Naive thymus-derived CD8-positive, alpha-beta T cell (primary cell): ENCODE data around the gene LRRC45. TPM values are rescaled to one million over a fixed set of nuclear protein-coding genes. Genes with fewer than 3 reads are reported as not detected.

Experiments
- ATAC-seq, 2 donors: fragments of 150-1000 bp; cut with Tn5 transposase in 1 of 2; sonication (Bioruptor Pico), chemical (Tn5 transposase) in 1 of 2; 1 replicate in 1 of 2; 2 replicates in 1 of 2; pipeline ENCODE4 v1.10.0; 2021; ENCODE audit warnings: mild to moderate bottlenecking in 2 of 2, moderate library complexity in 2 of 2
- POLR2A ChIA-PET: fragments of 350-600 bp; sonication (Branson Sonifier 250); formaldehyde crosslinking; loops from one replicate; lab custom pipeline; 2021; ENCODE audit warnings: antibody characterized with exemption; lab: Charles Lee
- DNase-seq, 10 donors: peaks; one replicate each; pipeline versions ENCODE4 v3.0.0 to v3.0.0-alpha.2; 2020 to 2022
- H3K27ac Mint-ChIP-seq, 10 donors: one replicate each; pipeline ENCODE4 v1.8.0; 2020 to 2022; ENCODE audit warnings: mild to moderate bottlenecking in 10 of 10, mixed read lengths in 10 of 10, moderate library complexity in 4 of 10, inconsistent platforms in 1 of 10
- H3K27me3 Mint-ChIP-seq, 5 donors: one replicate each; pipeline ENCODE4 v1.8.0; 2021 to 2022; ENCODE audit warnings: mixed read lengths in 5 of 5
- H3K36me3 Mint-ChIP-seq, 3 donors: one replicate each; pipeline ENCODE4 v1.8.0; 2020 to 2022; ENCODE audit warnings: mixed read lengths in 3 of 3, mild to moderate bottlenecking in 2 of 3, inconsistent platforms in 1 of 3
- H3K4me1 Mint-ChIP-seq, 4 donors: one replicate each; pipeline ENCODE4 v1.8.0; 2021 to 2022; ENCODE audit warnings: mixed read lengths in 4 of 4
- H3K4me3 Mint-ChIP-seq, 10 donors: one replicate each; pipeline ENCODE4 v1.8.0; 2020 to 2022; ENCODE audit warnings: mild to moderate bottlenecking in 10 of 10, mixed read lengths in 10 of 10, moderate library complexity in 6 of 10, inconsistent platforms in 1 of 10
- H3K9me3 Mint-ChIP-seq, 9 donors: one replicate each; pipeline ENCODE4 v1.8.0; 2020 to 2022; ENCODE audit warnings: mixed read lengths in 9 of 9, mild to moderate bottlenecking in 3 of 9, inconsistent platforms in 1 of 9, moderate library complexity in 1 of 9
- polyA plus RNA-seq, 3 donors: library from polyadenylated mRNA; unstranded; fragments of 300-500 nt; fragmentation: Illumina TruSeq; gene quantifications; one replicate each; pipeline ENCODE4 v1.2.3, GENCODE V29; 2021
- total RNA-seq, 8 experiments: library from RNA in 2 of 8; stranded (reverse) in 2 of 8; gene quantifications; one replicate each; pipeline ENCODE4 v1.2.3 and lab custom pipeline; 2021 to 2026

The LRRC45 gene
- total and polyA plus RNA-seq, 5 experiments from 2014 or later: 2.7 to 12.5 (median 6.0) TPM

- ATAC-seq (no peak), DNase-seq (no peak)
- Mint-ChIP-seq H3K4me3 (no peak overlapping the region), H3K9me3 (no peaks in the 10 kb centered on the region), H3K36me3 (no peaks in the 10 kb centered on the region), H3K4me1 (peaks cover 0 to 14% (median 7%) of the 10 kb centered on the region in 4 donors), H3K27ac (no peak overlapping the region), H3K27me3 (no peaks in the 10 kb centered on the region)
- POLR2A ChIA-PET: interaction anchor here (1.5 kb wide), 1 partner anchor 28 kb away, joined by 4 read pairs; the partner anchor contains the start of gene FASN
Measured at GRCh38 chr17:82070611-82071010, 47.5 kb downstream of the LRRC45 start.

DNA sequence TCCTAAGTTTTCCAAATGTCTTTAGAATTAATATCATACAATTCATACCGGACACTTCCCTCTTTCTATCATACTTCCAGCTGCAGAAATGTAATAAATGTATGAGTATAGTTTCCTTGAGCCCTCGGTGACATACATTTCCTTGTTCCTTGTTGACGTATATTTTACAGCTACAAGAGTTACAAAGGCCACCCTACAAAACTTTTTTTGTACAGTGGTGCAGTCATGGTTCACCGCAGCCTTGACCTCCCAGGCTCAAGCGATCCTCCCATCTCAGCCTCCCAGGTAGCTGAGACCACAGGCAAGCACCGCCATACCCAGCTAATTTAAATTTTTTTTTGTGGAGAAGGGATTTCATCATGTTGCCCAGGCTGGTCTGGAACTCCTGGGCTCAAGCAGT lies 49.7 kb downstream of the LRRC45 start:
- no peak for DNase-seq
- no peak overlapping the region for H3K4me3 Mint-ChIP-seq
- ATAC-seq: no peak
- H3K27ac Mint-ChIP-seq: no peak overlapping the region
- H3K36me3 Mint-ChIP-seq: no peaks in the 10 kb centered on the region
- no peaks in the 10 kb centered on the region for H3K27me3 Mint-ChIP-seq
- H3K9me3 Mint-ChIP-seq: no peaks in the 10 kb centered on the region
- POLR2A ChIA-PET: interaction anchor here (0.7 kb wide), 2 partner anchors 154 to 915 kb away, joined by 3 to 4 read pairs; no protein-coding TSS in a partner anchor
- no peaks in the 10 kb centered on the region for H3K4me1 Mint-ChIP-seq

DNA sequence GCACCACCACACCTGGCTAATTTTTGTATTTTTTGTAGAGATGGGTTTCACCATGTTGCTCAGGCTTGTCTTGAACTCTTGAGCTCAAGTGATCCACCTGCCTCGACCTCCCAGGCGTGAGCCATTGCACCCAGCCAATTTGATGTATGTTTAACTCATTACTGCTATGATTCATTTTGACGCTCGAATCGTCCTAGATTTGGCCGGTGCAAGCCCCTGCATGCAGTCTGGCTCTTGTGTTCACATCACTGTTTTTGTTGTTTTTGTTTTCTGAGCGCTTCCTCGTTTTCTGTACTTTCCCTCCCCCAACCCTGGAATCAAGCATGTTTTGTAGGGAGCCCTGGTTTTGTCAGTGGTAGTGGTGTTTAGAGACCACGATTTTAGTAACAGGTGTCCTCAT lies 50.3 kb downstream of the LRRC45 start:
- no peaks in the 10 kb centered on the region for H3K9me3 Mint-ChIP-seq

GRCh38 chr17:82076018-82076784 lies 53.1 kb downstream of the LRRC45 start:
- Mint-ChIP-seq H3K27me3 (no peaks in the 10 kb centered on the region), H3K4me3 (peak overlapping the region in 1 of 10 donors; percentile 42), H3K9me3 (no peaks in the 10 kb centered on the region), H3K4me1 (no peaks in the 10 kb centered on the region), H3K36me3 (peaks cover 0 to 13% (median 5%) of the 10 kb centered on the region in 3 donors), H3K27ac (peak overlapping the region in 1 of 10 donors; percentile 28)
- ATAC-seq (peak in 1 of 2 donors; percentile 9), DNase-seq (no peak)
- POLR2A ChIA-PET: interaction anchor here (0.7 to 1.2 kb wide), 2 partner anchors 15 to 165 kb away, joined by 3 to 4 read pairs; no protein-coding TSS in a partner anchor

More for the DNA sequence above, 50.3 kb downstream of the LRRC45 start:
- H3K27me3 Mint-ChIP-seq: no peaks in the 10 kb centered on the region
- DNase-seq (no peak), ATAC-seq (no peak)
- H3K4me1 Mint-ChIP-seq: no peaks in the 10 kb centered on the region
- no peak overlapping the region for H3K27ac Mint-ChIP-seq
- H3K4me3 Mint-ChIP-seq: no peak overlapping the region
- POLR2A ChIA-PET: no interaction called here
- H3K36me3 Mint-ChIP-seq: peaks cover 0 to 3% (median 0%) of the 10 kb centered on the region in 3 donors

- H3K36me3 Mint-ChIP-seq: peaks cover 0 to 16% (median 5%) of the 10 kb centered on the region in 3 donors
- no peaks in the 10 kb centered on the region for H3K27me3 Mint-ChIP-seq
- H3K4me3 Mint-ChIP-seq: peak overlapping the region in 1 of 10 donors; percentile 42
- ATAC-seq (no peak), DNase-seq (no peak)
- no peaks in the 10 kb centered on the region for H3K4me1 Mint-ChIP-seq
- POLR2A ChIA-PET: no interaction called here
- H3K27ac Mint-ChIP-seq: peak overlapping the region in 1 of 10 donors; percentile 28
- no peaks in the 10 kb centered on the region for H3K9me3 Mint-ChIP-seq
Measured at GRCh38 chr17:82076785-82077591, 53.9 kb downstream of the LRRC45 start.

GRCh38 chr17:82077617-82078358 lies 54.7 kb downstream of the LRRC45 start:
- Mint-ChIP-seq H3K36me3 (peaks cover 0 to 17% (median 5%) of the 10 kb centered on the region in 3 donors), H3K4me1 (no peaks in the 10 kb centered on the region), H3K27ac (peak overlapping the region in 1 of 10 donors; percentile 71), H3K27me3 (no peaks in the 10 kb centered on the region), H3K4me3 (no peak overlapping the region), H3K9me3 (no peaks in the 10 kb centered on the region)
- DNase-seq (no peak), ATAC-seq (peak in 1 of 2 donors; percentile 14)
- POLR2A ChIA-PET: no interaction called here

- no peak for ATAC-seq
- peak overlapping the region in 1 of 10 donors; percentile 71 for H3K27ac Mint-ChIP-seq
- no peaks in the 10 kb centered on the region for H3K27me3 Mint-ChIP-seq
- POLR2A ChIA-PET: no interaction called here
- no peaks in the 10 kb centered on the region for H3K9me3 Mint-ChIP-seq
- no peak overlapping the region for H3K4me3 Mint-ChIP-seq
- no peaks in the 10 kb centered on the region for H3K4me1 Mint-ChIP-seq
- no peak for DNase-seq
- H3K36me3 Mint-ChIP-seq: peaks cover 0 to 21% (median 5%) of the 10 kb centered on the region in 3 donors
Measured at GRCh38 chr17:82078433-82078832, 55.3 kb downstream of the LRRC45 start.

DNA sequence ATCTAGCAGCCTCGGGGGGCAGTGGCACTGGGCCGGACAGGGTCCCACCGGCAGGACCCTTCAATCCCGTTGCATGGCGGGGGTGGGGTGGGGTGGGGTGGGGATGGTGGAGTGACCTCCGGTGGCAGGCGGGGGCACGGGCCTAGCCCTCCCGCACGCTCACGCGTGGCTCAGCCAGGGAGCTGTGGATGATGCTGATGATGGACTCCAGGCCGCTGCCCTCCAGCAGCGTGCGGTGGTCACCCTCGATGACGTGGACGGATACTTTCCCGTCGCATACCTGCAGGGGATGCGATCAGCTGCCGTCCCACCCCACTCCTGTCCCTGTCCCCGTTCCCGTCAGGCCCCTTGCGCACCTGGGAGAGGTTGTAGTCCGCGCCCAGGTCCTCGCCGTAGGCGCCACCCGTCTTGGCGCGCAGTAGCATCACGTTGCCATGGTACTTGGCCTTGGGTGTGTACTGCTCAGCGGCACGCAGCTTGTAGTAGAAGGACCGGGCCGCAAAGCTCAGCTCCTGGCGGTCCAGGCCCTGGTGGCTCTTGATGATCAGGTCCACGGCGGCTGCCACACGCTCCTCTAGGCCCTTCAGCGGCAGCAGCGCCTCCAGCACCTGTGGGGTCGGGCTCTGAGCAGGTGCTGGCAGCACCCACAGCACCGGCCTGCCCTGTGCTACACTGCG lies 56.0 kb downstream of the LRRC45 start:
- no peak for ATAC-seq
- no peak overlapping the region for H3K27ac Mint-ChIP-seq

GRCh38 chr17:82080048-82080788 lies 57.1 kb downstream of the LRRC45 start:
- DNase-seq: no peak
- no peaks in the 10 kb centered on the region for H3K9me3 Mint-ChIP-seq
- POLR2A ChIA-PET: no interaction called here
- peak overlapping the region in 1 of 10 donors; percentile 40 for H3K27ac Mint-ChIP-seq
- no peaks in the 10 kb centered on the region for H3K4me1 Mint-ChIP-seq
- ATAC-seq: no peak
- no peak overlapping the region for H3K4me3 Mint-ChIP-seq
- peaks cover 0 to 29% (median 5%) of the 10 kb centered on the region in 3 donors for H3K36me3 Mint-ChIP-seq
- H3K27me3 Mint-ChIP-seq: no peaks in the 10 kb centered on the region

More for the DNA sequence above, 56.0 kb downstream of the LRRC45 start:
- POLR2A ChIA-PET: interaction anchor here (0.6 kb wide), 1 partner anchor 515 kb away, joined by 8 read pairs; no protein-coding TSS in a partner anchor
- Mint-ChIP-seq H3K9me3 (no peaks in the 10 kb centered on the region), H3K27me3 (no peaks in the 10 kb centered on the region), H3K4me1 (no peaks in the 10 kb centered on the region), H3K36me3 (peaks cover 0 to 25% (median 5%) of the 10 kb centered on the region in 3 donors), H3K4me3 (peak overlapping the region in 1 of 10 donors; percentile 14)
- no peak for DNase-seq
